Right atrium auricular region (tissue), 2 donors: ENCODE data around the gene FCF1. TPM values are rescaled to one million over a fixed set of nuclear protein-coding genes. Genes with fewer than 3 reads are reported as not detected.

Source experiments
- DNase-seq: peaks from one replicate; pipeline ENCODE4 v3.0.0-alpha.2; 2019; ENCODE audit warnings: low spot score
- H3K27ac ChIP-seq, 2 donors: fragments of 200-600 bp; sonication (generic); 1 replicate in 1 of 2; 2 replicates in 1 of 2; pipeline ENCODE4 v1.5.1; 2016 to 2019
- H3K27me3 ChIP-seq, 2 donors: fragments of 200-600 bp; sonication (generic); one replicate each; pipeline versions ENCODE4 v1.5.1 to v1.6.0; 2017 to 2019
- H3K36me3 ChIP-seq: fragments of 200-600 bp; sonication (generic); one replicate; pipeline ENCODE4 v1.5.1; 2016
- H3K4me1 ChIP-seq, 2 donors: fragments of 200-600 bp; sonication (generic); one replicate each; pipeline versions ENCODE4 v1.5.1 to v1.6.0; 2017 to 2019
- H3K4me3 ChIP-seq, 2 donors: fragments of 200-600 bp; sonication (generic); 1 replicate in 1 of 2; 2 replicates in 1 of 2; pipeline ENCODE4 v1.5.1; 2017 to 2019; ENCODE audit warnings: mild to moderate bottlenecking in 1 of 2, moderate library complexity in 1 of 2
- H3K9me3 ChIP-seq, 2 donors: fragments of 200-600 bp; sonication (generic); one replicate each; pipeline ENCODE4 v1.5.1; 2019
- CTCF ChIP-seq, 2 donors: fragments of 200-600 bp; sonication (generic); IDR thresholded peaks; one replicate each; pipeline ENCODE4 v1.5.1; 2019; ENCODE audit warnings: antibody characterized with exemption in 2 of 2
- total RNA-seq, 2 donors: library from RNA; depleted of rRNA; stranded (reverse); fragments of >200 nt; gene quantifications; one replicate each; pipeline ENCODE4 v1.1.0, GENCODE V29; 2016

The FCF1 gene
- total RNA-seq, 2 donors from 2014 or later = 12.6 to 20.0 TPM

GRCh38 chr14:74765721-74766120 is 52.8 kb downstream of the FCF1 start:
- Histone ChIP-seq H3K4me1 (peaks cover 0 to 51% of the 10 kb centered on the region in 2 donors), H3K27me3 (no peaks in the 10 kb centered on the region), H3K9me3 (no peaks in the 10 kb centered on the region), H3K27ac (no peak overlapping the region), H3K4me3 (peak overlapping the region in 1 of 2 donors; percentile 11), H3K36me3 (no peaks in the 10 kb centered on the region)
- DNase-seq = no peak
- TF ChIP-seq CTCF (IDR thresholded peaks at IDR 0.05) = no peak

GRCh38 chr14:74771399-74771798 is 58.5 kb downstream of the FCF1 start:
- H3K27me3 ChIP-seq = no peaks in the 10 kb centered on the region
- H3K27ac ChIP-seq = no peak overlapping the region
- no peaks in the 10 kb centered on the region for H3K36me3 ChIP-seq
- H3K9me3 ChIP-seq = no peaks in the 10 kb centered on the region
- H3K4me1 ChIP-seq = peaks cover 0 to 19% of the 10 kb centered on the region in 2 donors
- no peak for DNase-seq
- no peak overlapping the region for H3K4me3 ChIP-seq
- TF ChIP-seq CTCF (IDR thresholded peaks at IDR 0.05) = no peak

- Histone ChIP-seq H3K27me3 (no peaks in the 10 kb centered on the region), H3K27ac (peak overlapping the region in 1 of 2 donors; percentile 54), H3K4me3 (no peak overlapping the region), H3K4me1 (no peaks in the 10 kb centered on the region), H3K36me3 (peaks cover 41% of the 10 kb centered on the region), H3K9me3 (no peaks in the 10 kb centered on the region)
- no peak for TF ChIP-seq CTCF (IDR thresholded peaks at IDR 0.05)
- no peak for DNase-seq
These were observed 71.7 kb downstream of the FCF1 start for GRCh38 chr14:74784634-74785033.

- no peaks in the 10 kb centered on the region for H3K9me3 ChIP-seq
- H3K27me3 ChIP-seq = no peaks in the 10 kb centered on the region
- peaks cover 36% of the 10 kb centered on the region for H3K36me3 ChIP-seq
- no peak for TF ChIP-seq CTCF (IDR thresholded peaks at IDR 0.05)
- H3K4me3 ChIP-seq = no peak overlapping the region
- no peaks in the 10 kb centered on the region for H3K4me1 ChIP-seq
- H3K27ac ChIP-seq = peak overlapping the region in 1 of 2 donors; percentile 54
- DNase-seq = no peak
These were observed 72.2 kb downstream of the FCF1 start for GRCh38 chr14:74785056-74785613.

GRCh38 chr14:74786796-74787315 is 73.9 kb downstream of the FCF1 start:
- H3K36me3 ChIP-seq = peaks cover 19% of the 10 kb centered on the region
- no peak for TF ChIP-seq CTCF (IDR thresholded peaks at IDR 0.05)
- H3K4me1 ChIP-seq = no peaks in the 10 kb centered on the region
- H3K9me3 ChIP-seq = no peaks in the 10 kb centered on the region
- H3K27me3 ChIP-seq = no peaks in the 10 kb centered on the region
- no peak overlapping the region for H3K4me3 ChIP-seq
- no peak overlapping the region for H3K27ac ChIP-seq
- DNase-seq = no peak

Other genes with a start within 250 kb of the FCF1 start
- gene NPC2, start 219.8 kb upstream of the FCF1 start, total RNA-seq = 100 to 1,000 TPM; 194 to 242 TPM
- gene ISCA2, start 219.4 kb upstream of the FCF1 start, total RNA-seq = 10 to 100 TPM; 20.4 to 22.3 TPM
- gene LTBP2, start 100.9 kb upstream of the FCF1 start, total RNA-seq = 100 to 1,000 TPM in 1 of 2 donors, 10 to 100 TPM in 1; 32.1 to 102 TPM
- 10 to 100 TPM; 15.6 to 16.3 TPM for gene AREL1, start 64 bp upstream of the FCF1 start, total RNA-seq
- 10 to 100 TPM; 23.6 to 25.3 TPM for gene YLPM1, start 50.2 kb downstream of the FCF1 start, total RNA-seq
- not detected for gene PROX2, start 163.0 kb downstream of the FCF1 start, total RNA-seq
- 100 to 1,000 TPM in 1 of 2 donors, 10 to 100 TPM in 1; 71.1 to 105 TPM for gene DLST, start 168.8 kb downstream of the FCF1 start, total RNA-seq
- 10 to 100 TPM in 1 of 2 donors, 1 to 10 TPM in 1; 7.6 to 10.3 TPM for gene RPS6KL1, start 210.1 kb downstream of the FCF1 start, total RNA-seq
- gene PGF, start 242.5 kb downstream of the FCF1 start, total RNA-seq = 1 to 10 TPM; 3.3 to 7.0 TPM